GM18868 (cell line): ENCODE measurements around the gene LCN12.
A peak's percentile ranks its signal among the peaks of the same experiment; 100 is the strongest.

Experiments used
- ATAC-seq: cut with Tn5 transposase; IDR thresholded peaks from one replicate; pipeline ENCODE4 v1.9.1; 2021; ENCODE audit warnings: mild to moderate bottlenecking, moderate library complexity; ENCODE audit not compliant: unreplicated experiment

The LCN12 gene

DNA sequence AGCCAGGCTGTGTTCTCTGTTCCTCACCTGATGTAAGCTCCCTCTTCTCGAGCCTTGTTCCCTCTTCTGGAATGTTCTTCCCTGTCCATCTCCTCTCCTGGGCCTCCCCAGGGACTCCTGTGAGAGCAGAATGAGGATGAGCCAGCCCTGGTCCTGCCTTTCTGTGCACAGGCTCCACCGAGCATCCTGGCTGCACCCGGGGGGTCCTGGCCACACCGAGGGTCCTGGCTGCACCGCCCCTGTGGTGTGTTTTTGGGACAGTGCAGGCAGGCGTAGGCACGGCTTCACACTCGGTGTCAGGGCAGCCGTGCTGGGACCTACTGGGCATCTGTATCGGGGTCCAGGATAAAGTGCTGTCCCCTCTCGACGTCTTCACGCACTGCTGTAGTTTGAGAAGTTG, 25.3 kb upstream of the LCN12 start:
- ATAC-seq = no peak

DNA sequence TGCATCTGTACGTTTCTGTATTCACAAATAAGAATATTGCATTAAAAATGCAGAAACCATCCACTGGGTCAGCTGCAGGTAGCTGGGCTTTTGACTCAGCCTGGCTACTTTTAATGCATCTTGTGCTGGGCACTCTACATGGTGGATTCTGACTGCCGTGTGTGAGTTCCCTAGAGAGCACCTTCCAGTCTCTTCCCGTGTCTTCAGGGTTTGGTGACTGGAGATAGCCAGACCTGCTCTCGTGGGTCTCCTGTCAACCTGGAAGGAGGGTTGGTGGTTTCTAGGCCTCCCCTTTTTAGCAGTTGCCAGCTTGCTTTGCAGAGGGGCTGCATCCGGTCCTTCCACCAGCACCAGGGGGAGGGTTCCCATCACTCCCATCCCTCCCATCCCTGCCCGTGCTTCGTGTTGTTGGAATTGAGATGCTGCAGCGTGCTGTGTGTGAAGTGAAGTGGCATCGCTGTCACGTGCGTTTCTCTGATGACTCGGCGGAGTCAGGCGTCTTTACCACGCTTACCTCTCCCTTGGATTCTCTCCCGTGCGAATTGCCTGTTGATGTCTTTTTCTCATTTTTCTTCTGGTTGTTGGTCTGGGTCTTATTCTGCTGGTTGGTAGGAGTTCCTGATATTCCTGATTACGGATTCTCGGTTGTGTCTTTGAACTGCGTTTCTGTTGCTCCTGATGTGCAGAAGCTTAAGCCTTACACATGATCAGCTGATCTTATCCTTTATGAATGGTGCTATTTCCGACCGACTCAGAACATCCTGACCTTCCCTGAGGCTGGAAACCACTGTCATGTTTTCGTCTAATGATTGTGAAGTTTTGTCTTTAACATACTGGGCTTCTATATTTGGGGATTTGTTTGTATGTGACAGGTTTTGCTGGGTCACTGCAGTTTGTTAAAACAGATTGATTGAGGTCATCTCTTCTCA, 24.5 kb upstream of the LCN12 start:
- ATAC-seq = no peak

DNA sequence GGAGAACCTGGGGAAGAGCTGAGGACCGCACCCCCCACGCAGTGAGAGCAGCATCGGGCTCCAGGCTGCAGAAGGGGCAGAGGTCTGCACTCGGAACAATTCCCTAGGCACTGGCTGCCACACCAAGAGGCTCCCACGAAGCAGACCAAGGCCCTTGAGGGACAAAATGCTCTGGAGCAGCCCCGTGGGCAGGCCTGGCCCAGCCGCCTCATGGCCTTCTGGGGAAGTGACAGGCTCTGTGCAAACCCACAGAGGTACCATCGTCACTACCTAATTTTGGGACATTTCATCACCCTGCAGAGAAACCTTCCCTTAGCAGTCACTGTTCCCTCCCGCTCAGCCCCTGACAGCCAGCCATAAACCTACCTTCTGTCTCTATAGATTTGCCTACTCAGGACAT, 23.5 kb upstream of the LCN12 start:
- no peak for ATAC-seq

DNA sequence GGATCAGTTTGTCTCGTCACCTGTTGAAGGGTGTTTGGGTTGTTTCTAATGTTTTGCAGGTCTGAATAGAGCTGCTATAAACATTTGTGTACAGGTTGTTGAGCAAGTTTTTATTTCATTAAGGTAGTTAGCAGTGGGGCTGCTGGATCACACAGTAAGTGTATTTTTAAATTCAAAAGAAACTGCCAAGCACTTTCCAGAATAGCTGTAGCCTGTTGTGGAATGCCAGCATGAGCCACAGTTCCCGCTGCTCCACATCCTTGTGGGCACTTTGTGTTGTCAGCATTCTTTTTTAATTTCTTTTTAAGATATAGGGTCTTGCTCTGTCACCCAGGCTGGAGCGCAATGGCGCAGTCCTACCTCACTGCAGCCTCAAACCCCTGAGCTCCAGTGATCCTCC, 22.1 kb upstream of the LCN12 start:
- ATAC-seq = no peak

DNA sequence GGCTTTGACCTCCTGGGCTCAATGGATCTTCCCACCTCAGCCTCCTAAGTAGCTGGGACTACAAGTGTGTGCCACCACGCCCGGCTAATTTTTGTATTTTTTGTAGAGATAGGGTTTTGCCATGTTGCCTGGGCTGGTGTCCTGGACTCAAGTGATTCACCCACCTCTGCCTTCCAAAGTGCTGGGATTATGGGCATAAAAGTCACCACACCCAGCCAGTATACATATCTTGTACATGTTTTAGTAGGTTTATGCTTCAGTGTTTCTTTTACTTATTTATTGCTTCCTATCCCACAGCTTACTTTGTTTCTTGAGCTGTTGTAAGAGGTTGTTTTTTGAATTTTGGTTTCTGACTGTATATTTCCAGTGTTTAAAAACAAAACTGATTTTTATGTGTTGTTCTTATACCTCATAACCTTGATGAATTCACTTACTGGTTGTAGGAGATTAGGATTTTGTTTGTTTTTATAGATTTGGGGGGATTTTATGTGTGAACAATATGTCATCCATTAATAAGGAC, 20.4 kb upstream of the LCN12 start:
- ATAC-seq = no peak

DNA sequence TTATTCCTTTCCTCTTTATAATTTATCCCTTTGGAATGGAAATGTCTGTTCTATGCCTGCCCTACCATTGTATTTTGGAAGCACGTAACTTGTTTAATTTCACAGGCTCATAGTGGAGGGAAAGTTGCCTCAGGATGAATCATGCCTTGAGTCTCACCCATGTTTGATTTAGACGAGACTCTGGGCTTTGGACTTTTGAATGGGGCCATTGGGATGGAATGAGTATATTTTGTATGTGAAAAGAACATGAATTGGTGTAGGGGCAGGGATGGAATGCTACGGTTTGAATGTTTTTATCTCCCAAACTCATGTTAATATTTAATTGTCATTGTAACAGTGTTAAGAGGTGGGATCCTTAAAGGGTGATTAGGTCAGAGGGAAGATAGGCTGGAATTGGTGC, 17.8 kb upstream of the LCN12 start:
- no peak for ATAC-seq

DNA sequence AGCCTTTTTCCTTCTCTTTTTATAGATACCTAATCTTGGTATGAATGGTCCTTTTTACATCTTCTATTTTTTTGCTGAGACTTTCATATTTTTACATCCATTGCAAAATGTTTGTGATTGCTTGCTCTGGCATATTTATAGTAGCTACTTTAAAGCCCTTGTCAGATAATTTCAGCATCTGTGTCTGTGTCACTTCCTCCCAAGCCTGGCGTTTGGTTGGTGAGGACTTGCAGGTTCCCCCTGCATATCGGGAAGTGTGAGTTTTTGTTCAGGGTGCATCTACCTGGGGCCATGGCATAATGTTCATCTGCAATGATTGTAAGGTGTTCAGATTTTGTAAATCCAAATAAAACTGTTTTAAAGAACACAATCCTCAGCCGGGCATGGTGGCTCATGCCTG, 16.4 kb upstream of the LCN12 start:
- ATAC-seq = no peak

DNA sequence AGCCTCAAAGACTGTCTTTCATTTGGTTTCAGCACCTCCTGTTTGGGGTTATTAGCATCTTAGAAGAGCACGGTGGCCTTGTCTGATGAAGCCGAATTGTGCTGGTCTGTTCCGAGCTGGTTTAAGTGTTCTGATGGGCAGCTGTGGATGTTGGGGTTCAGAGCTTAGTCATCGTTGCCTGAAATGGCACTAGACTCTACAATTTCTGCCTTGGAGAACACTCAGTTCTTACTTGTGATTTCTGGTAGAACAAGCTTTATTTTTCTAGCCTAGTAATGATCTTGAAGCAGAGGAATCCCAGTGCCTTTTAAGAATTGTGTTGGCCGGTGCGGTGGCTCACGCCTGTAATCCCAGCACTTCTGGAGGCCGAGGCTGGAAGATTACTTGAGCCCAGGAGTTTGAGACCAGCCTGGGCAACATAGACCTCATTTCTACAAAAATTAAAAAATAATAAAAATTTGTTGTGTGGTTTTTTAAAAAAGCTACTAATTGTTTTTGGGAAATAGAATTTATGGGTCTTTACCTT, 15.4 kb upstream of the LCN12 start:
- ATAC-seq = no peak

DNA sequence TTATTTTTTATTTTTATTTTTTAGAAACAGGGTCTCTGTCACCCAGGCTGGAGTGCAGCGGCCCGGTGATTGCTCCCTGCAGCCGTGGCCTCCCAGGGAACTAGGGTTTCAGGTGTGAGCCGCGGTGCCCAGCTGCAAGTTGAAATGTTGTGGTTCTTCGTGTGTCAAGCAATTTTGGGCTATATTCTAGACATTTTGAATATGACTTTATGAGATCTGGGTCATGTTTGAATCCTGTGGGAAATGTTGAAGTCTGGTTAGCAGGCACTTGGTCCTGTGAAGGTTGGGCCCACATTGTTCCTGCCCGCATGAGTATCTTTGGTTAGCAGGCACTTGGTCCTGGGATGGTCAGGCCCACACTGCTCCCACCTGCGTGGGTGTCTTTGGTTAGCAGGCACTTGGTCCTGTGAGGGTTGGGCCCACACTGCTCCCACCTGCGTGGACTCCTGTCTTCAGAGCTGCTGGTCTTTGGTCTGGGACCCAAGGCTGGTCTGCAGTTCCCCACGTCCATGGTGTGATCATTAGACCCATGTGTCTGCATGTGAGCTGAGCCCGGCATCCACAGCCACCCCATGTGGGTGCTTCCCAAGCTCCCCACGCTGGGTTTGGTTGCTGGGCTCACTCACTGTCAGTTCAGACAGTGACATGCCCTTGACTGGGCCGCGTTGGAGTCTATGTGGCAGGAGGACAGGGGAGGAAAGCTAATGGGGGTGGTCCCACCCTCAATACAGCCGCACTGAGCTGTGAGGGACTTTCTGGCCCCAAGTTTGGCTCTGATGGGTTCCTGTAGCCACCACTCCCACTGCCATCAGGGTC, 14.7 kb upstream of the LCN12 start:
- ATAC-seq = no peak

DNA sequence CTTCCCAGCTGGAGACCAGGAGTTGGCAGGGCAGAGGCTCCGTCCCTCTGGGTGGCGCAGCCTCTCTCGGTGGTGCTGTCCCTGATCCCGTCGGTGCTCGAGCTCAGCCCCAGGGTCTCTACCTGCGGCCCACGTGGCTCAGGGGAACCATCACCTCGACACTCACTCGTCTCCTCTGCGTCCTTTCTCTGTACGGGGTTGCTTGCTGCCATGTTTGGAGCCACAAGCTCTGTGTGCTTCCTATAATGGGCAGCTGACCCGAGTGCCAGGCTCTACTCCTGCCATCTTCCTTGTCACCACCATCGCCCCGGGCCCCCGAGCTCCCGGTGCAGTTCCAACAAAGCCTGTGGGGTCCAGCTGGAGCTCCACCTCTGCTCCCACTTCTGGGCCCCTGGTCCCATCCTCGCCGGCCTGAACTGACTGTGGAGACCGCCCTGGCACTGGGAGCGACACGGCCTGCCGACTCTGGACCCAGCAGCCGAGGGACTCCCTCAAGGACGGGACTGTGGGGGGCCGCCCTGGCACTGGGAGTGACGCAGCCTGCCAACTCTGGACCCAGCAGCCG, 12.6 kb upstream of the LCN12 start:
- ATAC-seq = no peak

DNA sequence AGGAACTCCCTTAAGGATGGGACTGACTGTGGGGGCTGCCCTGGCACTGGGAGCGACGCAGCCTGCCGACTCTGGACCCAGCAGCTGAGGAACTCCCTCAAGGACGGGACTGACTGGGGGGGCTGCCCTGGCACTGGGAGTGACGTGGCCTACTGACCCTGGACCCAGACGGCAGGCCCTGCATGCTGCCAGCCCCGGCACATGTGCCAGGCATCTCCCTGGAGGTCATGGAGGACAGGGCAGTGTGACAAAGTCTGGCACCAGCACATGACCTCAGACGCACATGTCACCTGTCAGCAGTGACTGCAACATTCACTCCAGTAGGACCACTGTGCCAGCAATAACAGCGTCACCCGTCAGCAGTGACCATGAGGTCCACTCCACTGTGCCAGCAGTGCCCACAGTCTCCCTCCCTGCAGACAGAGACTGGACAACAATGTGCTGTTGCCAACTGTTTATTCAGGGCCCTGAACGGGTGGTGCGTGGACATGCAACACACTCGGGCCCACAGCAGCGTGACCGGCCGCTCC, 12.0 kb upstream of the LCN12 start:
- no peak for ATAC-seq

DNA sequence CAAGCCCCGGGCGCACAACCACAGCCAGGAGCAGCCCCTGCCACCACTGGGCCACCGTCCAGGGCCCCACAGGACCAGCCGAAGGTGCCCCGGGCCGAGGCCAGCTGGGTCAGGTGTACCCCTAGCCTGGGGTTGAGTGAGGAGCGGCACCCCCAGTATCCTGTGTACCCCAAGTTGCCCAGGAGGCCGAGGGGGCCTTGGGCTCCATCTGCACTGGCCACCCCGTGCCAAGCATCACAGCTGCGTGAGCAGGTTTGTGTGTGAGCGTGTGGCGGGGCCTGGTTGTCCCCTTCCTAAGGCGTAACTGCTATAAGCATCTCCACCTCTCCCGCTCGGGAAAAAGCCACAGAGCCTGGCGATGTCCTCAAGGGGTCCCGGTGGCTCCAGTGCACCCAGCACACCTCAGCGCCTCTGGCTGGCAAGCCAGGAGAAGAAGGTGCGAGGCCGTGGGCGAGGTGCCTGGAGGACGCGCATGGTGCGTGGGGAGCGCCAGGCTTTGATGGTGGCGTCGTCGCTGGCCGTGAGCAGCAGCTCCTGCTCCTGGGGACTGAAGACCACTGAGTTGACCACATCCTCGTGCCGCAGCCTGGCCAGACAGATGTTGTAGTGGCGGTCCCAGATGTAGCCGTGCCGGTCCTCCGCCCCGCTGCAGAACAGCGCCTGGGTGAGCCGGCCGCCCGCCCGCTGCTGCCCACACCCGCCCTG, 11.4 kb upstream of the LCN12 start:
- ATAC-seq = no peak

DNA sequence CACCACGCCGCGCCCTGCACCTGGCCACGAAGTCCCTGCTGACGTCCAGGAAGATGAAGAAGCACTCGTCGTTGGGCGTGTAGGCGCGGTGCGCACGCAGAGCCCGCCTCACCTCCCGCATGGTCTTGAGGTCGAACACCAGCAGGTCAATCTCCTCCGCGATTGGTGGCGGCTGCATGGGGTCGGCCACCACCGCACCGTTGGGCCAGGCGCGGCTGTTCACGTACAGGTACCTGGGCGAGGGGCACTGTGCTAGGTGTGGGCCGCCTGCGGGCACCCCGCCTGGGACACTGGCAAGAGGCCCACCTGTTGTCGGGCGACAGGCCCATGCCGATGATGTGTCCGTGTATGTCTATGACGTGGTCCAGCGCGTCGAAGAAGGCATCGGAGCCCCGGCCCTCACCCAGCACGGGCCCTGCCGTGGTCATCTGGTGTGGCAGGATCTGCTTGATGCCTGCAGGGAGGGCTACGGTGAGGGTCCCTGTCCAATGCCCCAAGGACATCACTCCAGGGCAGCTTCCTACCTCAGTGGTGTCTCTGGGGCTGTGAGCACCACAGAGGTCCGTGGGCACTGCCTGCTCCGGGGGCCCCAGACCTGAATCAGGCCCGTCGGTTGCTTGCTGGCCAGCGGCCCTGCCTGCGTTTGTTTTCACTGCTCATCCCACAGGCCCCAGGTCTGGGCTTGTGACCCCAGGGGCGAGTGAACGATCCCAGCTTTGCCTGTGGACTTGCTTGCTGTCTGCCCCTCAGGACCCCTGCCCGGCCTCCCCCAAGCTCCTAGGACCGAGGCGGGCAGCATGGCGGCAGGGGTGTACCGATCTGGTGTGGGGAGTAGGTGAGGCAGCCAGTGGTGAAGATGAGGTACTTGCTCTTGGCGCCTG, 10.6 kb upstream of the LCN12 start:
- ATAC-seq = no peak

DNA sequence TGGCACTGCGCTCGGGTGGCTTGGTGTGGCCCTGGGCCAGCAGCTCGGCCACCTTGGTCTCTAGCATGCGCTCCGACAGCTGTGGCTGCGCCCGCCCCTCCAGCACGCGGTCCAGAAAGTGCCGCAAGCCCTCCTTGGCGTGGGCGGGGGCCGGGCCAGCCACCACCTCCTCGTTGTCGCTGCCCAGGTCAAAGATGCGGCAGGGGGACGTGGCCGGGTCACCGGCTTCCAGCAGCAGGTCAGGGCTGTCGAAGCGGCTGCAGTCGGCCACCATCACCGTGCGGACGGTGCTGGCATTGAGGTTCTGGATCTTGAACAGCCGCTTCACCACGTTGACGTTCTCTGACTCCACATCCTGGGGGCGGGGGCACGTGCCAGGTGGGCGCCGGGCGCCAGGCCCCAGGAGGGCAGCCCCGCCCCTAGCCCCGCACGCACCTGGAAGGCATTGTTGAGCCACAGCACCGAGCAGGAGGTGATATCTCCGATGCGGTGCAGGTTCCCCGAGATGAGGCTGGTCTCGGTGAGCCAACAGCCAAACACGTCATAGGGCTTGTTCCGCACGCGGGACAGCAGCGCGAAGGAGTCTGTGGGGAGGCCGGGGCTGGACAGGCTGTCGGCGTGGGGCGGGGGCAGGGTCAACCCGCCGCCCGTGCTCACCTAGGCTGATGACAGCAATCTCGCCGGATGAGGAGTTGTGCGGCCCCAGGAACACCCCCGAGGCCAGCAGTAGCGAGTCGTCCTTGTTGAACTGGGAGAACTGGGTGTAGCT, 9.8 kb upstream of the LCN12 start:
- ATAC-seq = no peak

DNA sequence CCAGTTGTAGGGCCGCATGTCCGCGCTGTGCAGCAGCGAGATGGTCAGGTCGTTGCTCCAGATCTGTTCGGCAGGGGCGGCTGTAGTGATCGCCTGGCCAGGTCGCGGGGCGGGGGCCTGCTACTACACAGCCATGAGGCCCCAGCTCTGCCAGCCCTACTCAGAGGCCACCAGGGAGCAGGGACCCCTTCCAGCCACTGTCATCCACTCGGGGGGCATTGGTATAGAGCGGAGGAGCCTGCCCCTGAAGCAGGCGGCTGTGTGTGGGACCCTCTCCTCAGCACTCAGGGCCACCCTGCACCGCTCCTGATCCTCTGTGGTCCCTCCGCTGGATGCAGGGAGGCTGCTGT, 9.2 kb upstream of the LCN12 start:
- ATAC-seq = no peak

DNA sequence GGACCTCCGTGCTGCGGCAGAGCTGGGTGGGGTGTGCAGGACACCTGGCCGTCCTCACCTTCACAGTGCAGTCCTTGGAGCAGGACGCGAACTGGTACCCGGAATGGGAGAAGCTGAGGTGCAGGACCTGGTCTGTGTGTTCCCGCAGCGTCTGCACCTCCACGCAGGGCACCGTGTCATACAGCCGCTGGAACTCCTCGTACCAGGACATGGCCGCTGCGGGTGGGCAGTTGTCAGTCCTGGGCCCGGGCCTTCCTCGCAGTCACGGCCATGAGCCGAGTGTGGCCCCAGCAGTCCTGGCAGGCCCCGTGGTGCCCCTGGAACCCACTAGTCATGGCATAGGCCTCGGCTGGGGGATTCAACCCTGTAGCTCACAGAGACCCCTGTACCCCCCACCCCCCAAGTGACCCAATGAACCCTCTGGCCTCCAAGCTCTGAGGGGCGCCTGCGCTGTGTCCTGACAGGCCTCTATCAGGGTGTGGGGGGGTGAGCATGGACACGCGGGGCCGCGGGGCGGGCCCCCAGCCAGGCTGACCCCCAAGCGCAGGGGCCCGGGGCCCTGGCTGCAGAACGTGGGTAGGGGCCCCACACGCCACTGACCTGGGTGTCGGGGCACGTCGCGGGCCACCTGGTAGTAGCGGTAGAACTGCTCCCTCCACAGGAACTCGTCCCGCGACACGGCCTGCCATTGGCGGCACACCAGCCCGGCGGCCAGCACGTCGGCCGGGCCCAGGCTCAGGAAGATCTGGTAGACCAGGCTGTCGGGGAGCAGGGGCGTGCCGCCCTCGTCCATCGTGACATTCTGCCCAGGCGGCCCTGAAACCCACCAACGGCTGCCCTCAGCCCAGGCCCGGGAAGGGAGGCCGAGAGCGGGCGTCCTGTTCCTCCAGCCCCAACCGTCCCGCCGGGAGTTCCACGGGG, 8.5 kb upstream of the LCN12 start:
- ATAC-seq = peak; percentile 11

DNA sequence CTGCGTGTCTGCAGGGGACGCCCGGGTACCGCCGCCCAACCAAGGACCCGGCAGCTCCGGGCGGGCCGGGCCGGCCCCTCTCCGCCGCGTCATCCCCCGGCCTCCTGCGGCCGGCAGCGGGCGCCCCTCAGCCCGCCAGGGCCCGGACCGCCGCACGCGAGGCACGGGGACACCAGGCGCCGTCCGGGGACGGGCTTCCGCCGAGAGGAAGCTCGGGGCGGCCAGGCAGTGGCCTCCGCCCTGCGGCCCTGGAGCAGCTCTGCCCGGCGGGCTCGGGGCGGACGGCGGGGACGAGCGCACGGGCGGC, 7.9 kb upstream of the LCN12 start:
- ATAC-seq = peak; percentile 39
